ENCODE results near the gene HIF1AN.

Gene HIF1AN

DNA sequence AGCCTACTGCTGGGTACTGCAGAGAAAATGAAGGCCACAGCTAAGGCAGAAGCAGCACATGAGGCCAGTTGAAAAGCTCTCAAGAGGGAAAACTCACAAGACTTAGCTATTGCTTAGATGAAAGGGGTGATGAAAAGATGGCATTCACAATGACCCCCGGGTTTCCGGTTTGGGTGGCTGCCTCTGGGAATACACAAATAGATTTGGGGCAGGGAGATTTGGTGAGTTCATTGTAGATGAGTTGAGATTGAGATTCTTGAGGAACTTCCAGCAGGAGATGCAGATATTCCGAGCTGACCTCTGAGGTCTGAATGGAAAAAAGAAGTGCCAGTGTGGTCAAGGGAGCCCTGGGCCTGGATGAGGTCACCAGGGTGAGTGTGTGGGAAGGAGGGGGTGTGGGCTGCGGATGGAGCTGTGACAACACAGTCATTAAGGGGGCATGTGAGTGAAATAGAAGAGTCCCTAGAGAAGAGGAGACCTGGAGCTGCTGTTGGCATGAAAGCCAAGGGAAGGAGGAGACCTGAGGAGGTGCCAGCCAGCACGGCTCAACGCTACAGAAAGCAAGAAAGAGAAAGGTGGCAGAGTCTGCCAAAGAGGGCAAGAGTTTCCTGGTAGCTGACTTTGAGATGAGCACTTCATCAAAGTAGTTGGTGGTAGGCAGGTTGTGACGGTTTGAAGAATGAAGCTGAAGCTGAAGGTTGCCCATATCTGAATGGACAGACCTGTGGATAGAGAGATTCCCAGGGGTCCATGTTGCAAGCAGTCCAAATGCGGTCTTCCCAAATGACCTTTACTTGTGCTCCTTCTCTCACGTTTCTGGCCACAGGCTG lies 43.7 kb downstream of the HIF1AN start:
- DNase-seq (ENCODE audit: low read depth) = no peak
- no peak overlapping the region for H3K4me3 ChIP-seq (ENCODE audit: low read depth, low read length)
- TF ChIP-seq, protein P1, sequence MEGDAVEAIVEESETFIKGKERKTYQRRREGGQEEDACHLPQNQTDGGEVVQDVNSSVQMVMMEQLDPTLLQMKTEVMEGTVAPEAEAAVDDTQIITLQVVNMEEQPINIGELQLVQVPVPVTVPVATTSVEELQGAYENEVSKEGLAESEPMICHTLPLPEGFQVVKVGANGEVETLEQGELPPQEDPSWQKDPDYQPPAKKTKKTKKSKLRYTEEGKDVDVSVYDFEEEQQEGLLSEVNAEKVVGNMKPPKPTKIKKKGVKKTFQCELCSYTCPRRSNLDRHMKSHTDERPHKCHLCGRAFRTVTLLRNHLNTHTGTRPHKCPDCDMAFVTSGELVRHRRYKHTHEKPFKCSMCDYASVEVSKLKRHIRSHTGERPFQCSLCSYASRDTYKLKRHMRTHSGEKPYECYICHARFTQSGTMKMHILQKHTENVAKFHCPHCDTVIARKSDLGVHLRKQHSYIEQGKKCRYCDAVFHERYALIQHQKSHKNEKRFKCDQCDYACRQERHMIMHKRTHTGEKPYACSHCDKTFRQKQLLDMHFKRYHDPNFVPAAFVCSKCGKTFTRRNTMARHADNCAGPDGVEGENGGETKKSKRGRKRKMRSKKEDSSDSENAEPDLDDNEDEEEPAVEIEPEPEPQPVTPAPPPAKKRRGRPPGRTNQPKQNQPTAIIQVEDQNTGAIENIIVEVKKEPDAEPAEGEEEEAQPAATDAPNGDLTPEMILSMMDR (conservative IDR thresholded peaks at IDR 0.05; ENCODE audit: low read depth, low read length) = no peak

DNA sequence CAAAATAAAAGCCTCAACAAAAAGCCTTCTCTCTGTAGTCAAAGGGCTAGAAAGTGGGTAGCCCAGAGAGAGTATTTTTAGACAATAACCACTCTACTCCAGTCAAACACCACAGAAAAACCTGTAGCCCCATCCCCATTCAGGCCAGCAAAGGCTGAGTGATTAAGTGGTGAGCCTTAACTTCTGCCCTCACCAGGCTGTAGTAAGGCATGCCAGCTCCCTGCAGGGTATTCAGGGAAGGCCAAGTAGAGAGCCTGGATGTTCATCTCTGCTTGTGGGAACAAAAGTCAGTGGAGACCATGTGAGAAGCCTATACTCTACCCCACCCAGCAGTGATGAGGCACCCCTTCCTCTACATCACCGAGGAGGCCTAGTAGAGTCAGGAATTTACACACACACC lies 51.2 kb downstream of the HIF1AN start:
- TF ChIP-seq, protein P1 (conservative IDR thresholded peaks at IDR 0.05; ENCODE audit: low read depth, low read length) = no peak
- DNase-seq (ENCODE audit: low read depth) = no peak
- H3K4me3 ChIP-seq (ENCODE audit: low read depth, low read length) = no peak overlapping the region

DNA sequence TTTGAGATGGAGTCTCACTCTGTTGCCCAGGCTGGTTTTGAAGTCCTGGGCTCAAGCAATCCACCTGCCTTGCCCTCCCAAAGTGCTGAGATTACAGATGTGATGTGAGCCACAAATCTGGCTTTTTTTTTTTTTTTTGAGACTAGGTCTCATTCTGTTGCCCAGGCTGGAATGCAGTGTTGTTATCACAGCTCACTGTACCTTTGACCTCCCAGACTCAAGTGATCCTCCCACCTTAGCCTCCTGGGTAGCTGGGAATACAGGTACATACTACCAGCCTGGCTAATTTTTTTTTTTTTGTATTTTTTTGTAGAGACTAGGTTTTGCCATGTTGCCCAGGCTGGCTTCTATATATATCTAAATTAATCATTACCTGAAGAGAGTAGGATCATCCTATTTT lies 62.4 kb downstream of the HIF1AN start:
- TF ChIP-seq, protein P1 (conservative IDR thresholded peaks at IDR 0.05; ENCODE audit: low read depth, low read length) = no peak
- DNase-seq (ENCODE audit: low read depth) = no peak
- no peak overlapping the region for H3K4me3 ChIP-seq (ENCODE audit: low read depth, low read length)

DNA sequence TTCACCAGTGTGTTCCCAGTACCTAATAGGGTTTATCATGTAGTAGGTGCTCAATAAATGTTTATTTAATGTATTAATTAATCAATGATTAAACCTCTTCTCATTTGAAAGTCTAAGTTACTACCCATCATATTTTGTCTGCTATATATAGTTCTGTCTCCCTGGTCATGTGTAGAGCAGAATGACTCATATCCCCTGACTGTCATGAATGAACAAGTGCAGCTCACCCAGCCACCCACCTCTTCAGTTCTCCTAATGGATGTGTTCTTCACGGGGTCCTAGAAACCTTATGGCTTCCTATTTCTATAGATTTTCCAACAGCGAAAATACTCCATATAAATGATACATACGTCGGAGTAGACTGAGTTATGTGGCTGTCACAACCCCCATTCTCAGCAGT lies 64.5 kb downstream of the HIF1AN start:
- H3K4me3 ChIP-seq (ENCODE audit: low read depth, low read length) = no peak overlapping the region
- peak; percentile 2 for DNase-seq (ENCODE audit: low read depth)

DNA sequence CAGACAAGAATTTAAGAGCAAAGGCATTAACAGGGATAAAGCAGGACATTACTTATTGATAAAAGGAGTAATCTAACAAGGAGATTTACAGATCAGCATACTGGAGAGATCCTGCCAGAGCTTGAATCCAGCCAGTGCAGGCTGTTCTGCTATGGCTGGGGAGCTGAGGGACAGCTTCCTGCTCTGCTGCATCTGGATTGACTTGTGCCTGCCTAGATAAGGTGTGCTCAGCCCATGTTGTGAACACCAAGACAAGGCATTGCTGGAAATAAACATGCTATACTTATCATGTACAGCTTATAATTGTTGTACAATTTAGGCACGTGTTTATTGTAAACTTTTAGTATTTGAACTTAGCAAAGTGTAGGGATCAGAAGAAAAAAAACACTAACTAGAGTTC lies 71.7 kb downstream of the HIF1AN start:
- H3K4me3 ChIP-seq (ENCODE audit: low read depth, low read length) = no peak overlapping the region
- TF ChIP-seq, protein P1 (conservative IDR thresholded peaks at IDR 0.05; ENCODE audit: low read depth, low read length) = no peak
- DNase-seq (ENCODE audit: low read depth) = no peak

More for the DNA sequence above, 64.5 kb downstream of the HIF1AN start:
- TF ChIP-seq, protein P1 (conservative IDR thresholded peaks at IDR 0.05; ENCODE audit: low read depth, low read length) = no peak
